KOPT-K1 (cell line): ENCODE data around the gene SYNCRIP.
"Not testable (repeated sequence)": the region's sequence is repeated elsewhere in the genome, so short reads cannot be mapped to it uniquely, and the experiment has no call there.

Experiments used
- H3K27ac ChIP-seq: fragments of 200-600 bp; sonication (generic); 2 replicates; pipeline ENCODE4 v1.5.1; 2016; ENCODE audit warnings: antibody characterized with exemption, mild to moderate bottlenecking, low read depth, low read length; ENCODE audit not compliant: poor library complexity, severe bottlenecking
- H3K36me3 ChIP-seq: fragments of 200-600 bp; sonication (generic); 2 replicates; pipeline ENCODE4 v1.5.1; 2017; ENCODE audit warnings: antibody characterized with exemption, mild to moderate bottlenecking, low read length, moderate library complexity; ENCODE audit not compliant: insufficient read depth
- H3K9me3 ChIP-seq: fragments of 200-600 bp; sonication (generic); 2 replicates; pipeline ENCODE4 v1.5.1; 2017; ENCODE audit warnings: antibody characterized with exemption, low read length, mild to moderate bottlenecking; ENCODE audit not compliant: insufficient read depth, poor library complexity, severe bottlenecking

Gene SYNCRIP

GRCh38 chr6:85640821-85641220, 1.9 kb downstream of the SYNCRIP start:
- Histone ChIP-seq H3K36me3 (peaks cover 59% of the 10 kb centered on the region), H3K9me3 (no peaks in the 10 kb centered on the region), H3K27ac (peak overlapping the region; percentile 97)

- Histone ChIP-seq H3K27ac (no peak overlapping the region), H3K36me3 (peaks cover 90% of the 10 kb centered on the region), H3K9me3 (no peaks in the 10 kb centered on the region)
Observed at GRCh38 chr6:85637579-85637978, 5.1 kb downstream of the SYNCRIP start.

- H3K27ac ChIP-seq: no peak overlapping the region
- no peaks in the 10 kb centered on the region for H3K9me3 ChIP-seq
- H3K36me3 ChIP-seq: peaks cover 98% of the 10 kb centered on the region
Observed at GRCh38 chr6:85632164-85632942, 10.3 kb downstream of the SYNCRIP start.

GRCh38 chr6:85631117-85631516, 11.6 kb downstream of the SYNCRIP start:
- H3K36me3 ChIP-seq: peaks cover 98% of the 10 kb centered on the region
- H3K9me3 ChIP-seq, H3K27ac ChIP-seq: not testable (repeated sequence)

GRCh38 chr6:85628353-85628752, 14.3 kb downstream of the SYNCRIP start:
- Histone ChIP-seq H3K27ac (no peak overlapping the region), H3K9me3 (no peaks in the 10 kb centered on the region), H3K36me3 (peaks cover 98% of the 10 kb centered on the region)

GRCh38 chr6:85620308-85620707, 22.4 kb downstream of the SYNCRIP start:
- no peaks in the 10 kb centered on the region for H3K9me3 ChIP-seq
- H3K36me3 ChIP-seq: peaks cover 100% of the 10 kb centered on the region
- H3K27ac ChIP-seq: no peak overlapping the region

- peaks cover 100% of the 10 kb centered on the region for H3K36me3 ChIP-seq
- no peaks in the 10 kb centered on the region for H3K9me3 ChIP-seq
Observed at GRCh38 chr6:85614780-85615179, 27.9 kb downstream of the SYNCRIP start.

GRCh38 chr6:85612690-85613474, 29.8 kb downstream of the SYNCRIP start:
- Histone ChIP-seq H3K27ac (no peak overlapping the region), H3K36me3 (peaks cover 100% of the 10 kb centered on the region), H3K9me3 (no peaks in the 10 kb centered on the region)

More at GRCh38 chr6:85614780-85615179, 27.9 kb downstream of the SYNCRIP start:
- no peak overlapping the region for H3K27ac ChIP-seq

- Histone ChIP-seq H3K27ac (no peak overlapping the region), H3K36me3 (peaks cover 100% of the 10 kb centered on the region), H3K9me3 (no peaks in the 10 kb centered on the region)
Observed at GRCh38 chr6:85610182-85610895, 32.3 kb downstream of the SYNCRIP start.

GRCh38 chr6:85602100-85602499, 40.6 kb downstream of the SYNCRIP start:
- no peaks in the 10 kb centered on the region for H3K9me3 ChIP-seq
- H3K27ac ChIP-seq: no peak overlapping the region
- peaks cover 88% of the 10 kb centered on the region for H3K36me3 ChIP-seq

GRCh38 chr6:85600713-85601313, 41.9 kb downstream of the SYNCRIP start:
- H3K9me3 ChIP-seq: no peaks in the 10 kb centered on the region
- H3K36me3 ChIP-seq: peaks cover 76% of the 10 kb centered on the region
- no peak overlapping the region for H3K27ac ChIP-seq

GRCh38 chr6:85594197-85594930, 48.3 kb downstream of the SYNCRIP start:
- no peaks in the 10 kb centered on the region for H3K9me3 ChIP-seq
- H3K36me3 ChIP-seq: peaks cover 15% of the 10 kb centered on the region
- H3K27ac ChIP-seq: peak overlapping the region; percentile 74

GRCh38 chr6:85593438-85594196, 49.1 kb downstream of the SYNCRIP start, which contains the start of gene SNX14:
Gene SNX14, minus strand, starts transcription at chr6:85593858. Its CDS starts 140 bp downstream, at chr6:85593718.
- no peaks in the 10 kb centered on the region for H3K9me3 ChIP-seq
- H3K36me3 ChIP-seq: peaks cover 13% of the 10 kb centered on the region
- peak within 1 kb of the TSS; percentile 74 for H3K27ac ChIP-seq
